Thymus (tissue), 14 donors: ENCODE data around the gene CDC42EP2. TPM values are rescaled to one million over a fixed set of nuclear protein-coding genes. Genes with fewer than 3 reads are reported as not detected.

ENCODE experiments used
- DNase-seq, 9 donors: peaks; one replicate each; pipeline ENCODE4 v3.0.0-alpha.2; 2013; ENCODE audit warnings: low spot score in 9 of 9, low read depth in 6 of 9, missing footprints in 1 of 9
- H3K27ac ChIP-seq, 2 donors: one replicate each; pipeline ENCODE4 v1.5.1; 2013; ENCODE audit warnings: control low read depth in 1 of 2, low read depth in 1 of 2, low read length in 1 of 2, mild to moderate bottlenecking in 1 of 2, moderate library complexity in 1 of 2
- H3K27me3 ChIP-seq, 2 donors: one replicate each; pipeline ENCODE4 v1.5.1; 2013; ENCODE audit warnings: low read length in 1 of 2; ENCODE audit not compliant: control insufficient read depth in 2 of 2, insufficient read depth in 1 of 2
- H3K36me3 ChIP-seq, 2 donors: one replicate each; pipeline ENCODE4 v1.5.1; 2013; ENCODE audit warnings: low read length in 1 of 2, mild to moderate bottlenecking in 1 of 2, moderate library complexity in 1 of 2; ENCODE audit not compliant: control insufficient read depth in 2 of 2, insufficient read depth in 2 of 2
- H3K4me1 ChIP-seq, 2 donors: one replicate each; pipeline ENCODE4 v1.5.1; 2013; ENCODE audit warnings: low read length in 2 of 2; ENCODE audit not compliant: control insufficient read depth in 2 of 2, insufficient read depth in 2 of 2
- H3K4me3 ChIP-seq, 2 donors: one replicate each; pipeline ENCODE4 v1.5.1; 2013; ENCODE audit warnings: low read length in 2 of 2, control low read depth in 1 of 2, mild to moderate bottlenecking in 1 of 2
- H3K9me3 ChIP-seq, 2 donors: one replicate each; pipeline ENCODE4 v1.5.1; 2013; ENCODE audit warnings: low read length in 1 of 2, mild to moderate bottlenecking in 1 of 2; ENCODE audit not compliant: control insufficient read depth in 2 of 2, insufficient read depth in 1 of 2
- WGBS: extraction: QIAGEN DNeasy Blood & Tissue Kit; methylation state at CpG from one replicate; pipeline ENCODE4 v1.1.7; 2013; 5-methylcytosine and 5-hydroxymethylcytosine counted together
- long read RNA-seq, 10 donors: transcript quantifications; one replicate each; lab custom pipeline, GENCODE V29; 2026
- polyA plus RNA-seq: library from polyadenylated mRNA; stranded (reverse); fragments of 200-250 nt; gene quantifications from one replicate; pipeline ENCODE4 v1.2.3, GENCODE V29; 2013
- total RNA-seq: library from RNA; stranded (reverse); fragments of 120-200 nt; gene quantifications from one replicate; pipeline ENCODE4 v1.2.4, GENCODE V29; 2013
- donor health status: healthy.

CDC42EP2 gene, protein sequence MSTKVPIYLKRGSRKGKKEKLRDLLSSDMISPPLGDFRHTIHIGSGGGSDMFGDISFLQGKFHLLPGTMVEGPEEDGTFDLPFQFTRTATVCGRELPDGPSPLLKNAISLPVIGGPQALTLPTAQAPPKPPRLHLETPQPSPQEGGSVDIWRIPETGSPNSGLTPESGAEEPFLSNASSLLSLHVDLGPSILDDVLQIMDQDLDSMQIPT
- total RNA-seq: 0.33 TPM
- 3.2 TPM for polyA plus RNA-seq
- long read RNA-seq, donor 1: 0 reads
- long read RNA-seq, donor 2: 0 reads
- long read RNA-seq, donor 3, partial matches to known transcripts: 0 of 3 reads
- long read RNA-seq, donor 3, other reads (novel, unspliced or antisense): 0 of 3 reads
- long read RNA-seq, donor 4: 0 reads
- long read RNA-seq, donor 5, partial matches to known transcripts: 0 of 1 reads
- long read RNA-seq, donor 5, other reads (novel, unspliced or antisense): 0 of 1 reads
- long read RNA-seq, donor 6: 0 reads
- long read RNA-seq, donor 7: 0 reads
- long read RNA-seq, donor 8, partial matches to known transcripts: 0 of 2 reads
- long read RNA-seq, donor 8, other reads (novel, unspliced or antisense): 0 of 2 reads
- long read RNA-seq, donor 9, partial matches to known transcripts: 0 of 1 reads
- long read RNA-seq, donor 9, other reads (novel, unspliced or antisense): 0 of 1 reads
- long read RNA-seq, donor 10, partial matches to known transcripts: 0 of 1 reads
- long read RNA-seq, donor 10, other reads (novel, unspliced or antisense): 0 of 1 reads

DNA sequence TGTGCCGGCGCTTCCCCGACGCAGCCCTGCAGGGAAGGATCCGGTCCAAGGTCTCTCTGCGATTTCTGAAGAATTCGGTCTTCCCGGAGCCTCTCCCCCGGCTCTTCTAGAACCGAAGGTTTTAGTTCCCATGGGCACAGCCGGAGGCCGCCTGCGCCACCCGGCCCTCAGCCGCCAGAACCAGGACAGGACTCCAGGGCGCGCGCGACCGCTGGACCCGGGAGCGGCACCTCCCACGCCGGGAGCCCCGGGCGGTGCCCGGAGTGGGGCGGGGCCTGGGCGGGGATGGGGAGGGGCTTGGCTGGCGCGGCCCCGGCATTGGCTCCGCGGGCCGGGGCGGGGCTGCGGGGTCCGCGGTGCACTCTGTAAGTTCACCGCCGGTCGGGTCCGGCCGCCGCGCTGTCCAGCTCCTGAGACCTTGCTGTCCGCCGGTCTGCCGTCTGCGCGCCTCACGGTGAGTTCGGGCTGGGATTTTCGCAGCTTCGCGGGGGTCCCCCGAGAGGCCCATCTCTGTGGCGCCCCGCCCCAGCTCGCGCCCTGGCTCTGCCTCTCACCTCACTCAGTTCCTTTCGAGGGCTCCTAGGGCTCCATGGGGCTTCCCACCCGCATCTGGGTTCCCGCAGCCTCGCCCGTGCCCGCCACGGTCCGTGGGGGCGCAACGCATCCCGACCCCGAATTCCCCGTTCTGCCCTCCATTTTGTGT is at the start of gene CDC42EP2:
Gene CDC42EP2 (plus strand): TSS at position 366 of the 703 bp plus-strand sequence. CDS start 6,033 bp downstream, outside the sequence.
- Histone ChIP-seq H3K4me3 (peak within 1 kb of the TSS; percentile 64 to 81), H3K36me3 (no peaks in the 10 kb centered on the region), H3K27ac (peak within 1 kb of the TSS; percentile 19 to 46), H3K4me1 (peaks cover 8 to 28% of the 10 kb centered on the region in 2 donors), H3K9me3 (peaks cover 0 to 12% of the 10 kb centered on the region in 2 donors), H3K27me3 (peaks cover 10 to 50% of the 10 kb centered on the region in 2 donors)
- WGBS: 1% methylated on average over 74 of the region's 74 CpGs
- DNase-seq: peak in 7 of 9 donors; percentile 43 to 77 (median 55)

DNA sequence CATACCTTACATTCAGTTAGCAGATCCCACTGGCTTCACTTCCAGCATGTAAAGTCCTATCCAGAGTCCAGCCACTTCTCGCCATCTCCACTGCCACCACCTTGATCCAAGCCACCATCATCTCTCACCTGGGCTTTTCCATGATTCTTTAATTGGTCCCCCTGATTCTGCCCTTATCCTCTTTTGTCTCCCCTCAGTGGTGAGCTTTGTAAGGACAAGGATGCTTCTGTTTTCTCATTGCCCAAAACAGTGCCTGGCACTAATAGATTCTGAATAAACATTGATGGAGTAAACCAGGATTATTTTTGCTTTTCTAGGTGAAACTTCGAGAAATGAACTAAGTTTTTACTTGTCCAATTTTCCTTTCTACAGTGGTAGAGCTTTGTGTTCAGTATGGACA is 48.5 kb upstream of the CDC42EP2 start:
- Histone ChIP-seq H3K36me3 (peaks cover 27 to 51% of the 10 kb centered on the region in 2 donors), H3K9me3 (peaks cover 0 to 4% of the 10 kb centered on the region in 2 donors), H3K27me3 (no peaks in the 10 kb centered on the region), H3K4me3 (no peak overlapping the region), H3K27ac (no peak overlapping the region), H3K4me1 (peaks cover 7 to 20% of the 10 kb centered on the region in 2 donors)
- 92% methylated on average over 2 of the region's 2 CpGs for WGBS
- no peak for DNase-seq

DNA sequence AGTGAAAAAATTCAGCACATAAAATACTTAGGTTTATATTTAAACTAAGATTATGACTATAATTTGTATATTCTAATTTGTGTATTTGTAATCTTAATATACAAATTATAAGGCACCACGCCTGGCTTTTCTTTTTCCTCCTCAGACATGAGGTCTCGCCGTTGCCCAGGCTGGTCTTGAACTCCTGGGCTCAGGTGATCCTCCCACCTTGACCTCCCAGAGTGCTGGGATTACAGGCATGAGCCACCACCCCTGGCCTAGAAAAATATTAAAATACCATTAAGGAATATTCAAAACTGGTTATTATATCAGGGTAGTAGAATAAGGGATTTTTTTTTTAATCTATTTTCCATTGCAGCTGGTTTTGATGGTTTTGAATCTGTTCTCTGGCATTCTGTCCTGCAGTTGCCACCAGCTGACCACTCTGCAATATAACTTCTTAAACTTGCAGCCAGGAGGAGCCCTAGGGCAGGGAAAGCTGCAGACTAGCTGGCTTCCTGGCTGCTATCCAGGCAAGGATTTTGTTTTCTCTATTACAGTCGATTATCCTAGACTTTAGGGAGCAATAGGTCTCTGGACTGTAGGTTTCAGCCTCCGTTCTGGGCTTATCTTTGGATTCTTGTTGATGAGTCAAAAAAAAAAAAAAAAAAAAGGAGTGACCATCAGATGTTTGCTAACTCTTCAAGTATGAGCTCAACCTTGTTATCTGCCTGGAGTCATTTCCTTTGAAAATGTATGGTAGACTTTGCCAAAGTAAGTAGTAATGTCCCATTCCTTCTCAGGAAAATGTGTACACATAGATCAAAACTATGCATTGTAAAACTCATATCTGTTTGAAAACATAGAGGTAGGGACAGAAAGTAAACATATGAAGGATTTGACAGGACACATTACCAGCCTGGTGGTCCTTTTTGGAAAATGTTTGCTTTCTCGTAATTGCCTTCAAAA is 39.7 kb upstream of the CDC42EP2 start:
- Histone ChIP-seq H3K4me3 (no peak overlapping the region), H3K27me3 (no peaks in the 10 kb centered on the region), H3K27ac (no peak overlapping the region), H3K9me3 (no peaks in the 10 kb centered on the region), H3K36me3 (peaks cover 34 to 72% of the 10 kb centered on the region in 2 donors), H3K4me1 (no peaks in the 10 kb centered on the region)
- DNase-seq: peak in 2 of 9 donors; percentile 36 to 39
- WGBS: 76% methylated on average over 6 of the region's 6 CpGs

DNA sequence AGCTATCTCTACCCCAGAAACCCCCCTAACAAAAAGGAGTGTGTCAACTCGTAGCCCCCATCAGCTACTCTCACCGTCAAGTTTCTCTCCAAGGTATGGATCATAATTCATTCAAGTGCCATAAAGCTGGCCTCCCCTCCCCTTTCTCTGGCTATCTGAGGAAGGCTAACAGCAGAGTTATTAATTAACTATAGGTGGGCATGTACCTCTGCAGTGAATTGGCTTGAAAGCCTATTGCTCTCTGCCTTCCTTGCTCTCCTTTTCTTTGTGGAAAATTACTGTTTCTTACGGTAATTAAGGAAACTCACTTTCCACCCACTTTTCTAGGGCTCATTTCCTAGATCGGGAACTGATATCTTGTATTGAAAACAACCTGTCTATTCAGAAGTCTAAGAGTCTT is 38.8 kb upstream of the CDC42EP2 start:
- peaks cover 30 to 72% of the 10 kb centered on the region in 2 donors for H3K36me3 ChIP-seq
- H3K27ac ChIP-seq: no peak overlapping the region
- no peaks in the 10 kb centered on the region for H3K4me1 ChIP-seq
- no peak for DNase-seq
- H3K27me3 ChIP-seq: no peaks in the 10 kb centered on the region
- H3K4me3 ChIP-seq: no peak overlapping the region
- WGBS: 95% methylated on average over 4 of the region's 4 CpGs
- H3K9me3 ChIP-seq: no peaks in the 10 kb centered on the region

DNA sequence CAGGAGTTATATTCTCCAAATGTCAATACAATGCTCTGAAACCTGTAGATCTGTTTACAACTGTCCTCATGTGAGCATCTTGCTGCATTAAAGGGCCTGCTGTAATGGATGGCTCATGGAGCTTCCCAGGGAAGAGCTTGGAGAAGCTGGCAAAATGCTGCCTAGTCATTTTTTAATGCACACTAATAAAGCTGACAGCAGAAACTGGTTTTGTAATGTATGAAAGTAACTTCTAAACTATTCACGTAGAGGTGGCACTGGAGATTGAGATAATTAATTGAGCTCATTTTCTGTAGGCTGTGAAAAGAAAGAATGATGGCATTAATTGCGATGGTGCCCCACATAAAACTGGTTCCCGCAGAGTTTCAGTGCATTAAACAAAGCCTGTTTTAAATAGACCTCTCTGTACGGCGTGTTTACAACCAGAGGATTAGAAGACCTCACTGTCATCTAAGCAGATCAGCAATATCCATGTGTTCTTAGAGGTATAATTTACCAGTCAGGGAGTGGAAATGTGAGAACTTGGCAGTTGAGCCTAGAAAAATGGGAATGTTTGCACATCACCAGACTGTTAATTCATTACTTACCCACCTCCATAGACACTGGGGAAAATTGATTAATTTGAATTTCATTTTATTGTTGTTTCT is 36.9 kb upstream of the CDC42EP2 start:
- WGBS: 95% methylated on average over 5 of the region's 5 CpGs
- Histone ChIP-seq H3K9me3 (no peaks in the 10 kb centered on the region), H3K27ac (no peak overlapping the region), H3K4me1 (no peaks in the 10 kb centered on the region), H3K4me3 (no peak overlapping the region), H3K27me3 (no peaks in the 10 kb centered on the region), H3K36me3 (peaks cover 37 to 75% of the 10 kb centered on the region in 2 donors)
- DNase-seq: no peak

DNA sequence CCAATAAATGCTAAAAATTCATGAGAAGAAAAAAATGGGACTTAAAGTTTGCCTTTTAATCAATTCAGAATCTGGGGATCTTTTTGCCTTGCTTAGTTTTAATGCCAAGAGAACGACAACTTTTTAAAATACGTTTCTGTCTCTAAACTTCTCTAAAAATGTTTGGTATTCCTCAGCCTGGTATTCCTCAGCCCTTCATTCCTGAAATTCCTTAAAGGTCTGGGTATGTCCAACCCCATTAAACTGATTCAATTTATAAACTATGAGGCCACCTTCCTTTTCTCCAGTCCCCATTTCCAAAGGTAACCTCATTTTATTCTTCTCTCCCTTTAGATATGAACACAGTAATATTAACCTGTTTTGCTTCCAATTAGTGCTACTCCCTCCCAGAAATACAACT is 36.3 kb upstream of the CDC42EP2 start:
- Histone ChIP-seq H3K4me1 (no peaks in the 10 kb centered on the region), H3K27ac (no peak overlapping the region)

DNA sequence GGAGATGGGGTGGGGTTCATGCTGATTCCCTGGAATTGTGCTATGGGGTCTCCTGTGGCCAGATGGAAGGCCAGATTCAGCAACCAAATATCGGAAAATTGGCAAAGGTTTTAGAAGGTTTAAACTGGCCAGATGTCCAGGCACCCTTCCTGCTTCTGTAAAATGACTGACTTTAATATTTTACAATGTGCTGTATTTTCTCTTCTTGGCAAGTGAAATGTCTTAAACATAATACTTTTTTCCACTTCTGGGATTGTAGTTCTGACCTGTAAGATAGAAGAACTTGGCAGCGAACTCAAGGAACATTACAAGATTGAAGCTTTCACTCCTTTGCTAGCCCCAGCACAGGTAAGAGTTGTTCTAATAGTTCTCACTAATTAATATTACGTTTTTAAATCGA is 35.4 kb upstream of the CDC42EP2 start:
- H3K4me1 ChIP-seq: no peaks in the 10 kb centered on the region
- no peak for DNase-seq
- WGBS: 94% methylated on average over 4 of the region's 4 CpGs
- H3K9me3 ChIP-seq: no peaks in the 10 kb centered on the region
- peak overlapping the region in 1 of 2 donors; percentile 49 for H3K27ac ChIP-seq
- H3K36me3 ChIP-seq: peaks cover 45 to 87% of the 10 kb centered on the region in 2 donors
- no peaks in the 10 kb centered on the region for H3K27me3 ChIP-seq
- H3K4me3 ChIP-seq: no peak overlapping the region

More for the DNA sequence above, 36.3 kb upstream of the CDC42EP2 start:
- no peak for DNase-seq
- 95% methylated on average over 2 of the region's 2 CpGs for WGBS
- H3K9me3 ChIP-seq: no peaks in the 10 kb centered on the region
- no peak overlapping the region for H3K4me3 ChIP-seq
- H3K27me3 ChIP-seq: no peaks in the 10 kb centered on the region
- H3K36me3 ChIP-seq: peaks cover 39 to 80% of the 10 kb centered on the region in 2 donors
